GM18870 (cell line): Measurements from ENCODE around the gene KLHDC4.
"Not testable (repeated sequence)": the region's sequence is repeated elsewhere in the genome, so short reads cannot be mapped to it uniquely, and the experiment has no call there.

Experiments used
- ATAC-seq: cut with Tn5 transposase; IDR thresholded peaks from one replicate; pipeline ENCODE4 v1.9.1; 2021; ENCODE audit warnings: moderate library complexity; ENCODE audit not compliant: unreplicated experiment

The KLHDC4 gene

GRCh38 chr16:87788730-87789436, 23.1 kb upstream of the KLHDC4 start:
- ATAC-seq, result not testable (repeated sequence)

GRCh38 chr16:87787451-87788091, 21.8 kb upstream of the KLHDC4 start:
- ATAC-seq, result not testable (repeated sequence)

GRCh38 chr16:87784812-87785211, 19.0 kb upstream of the KLHDC4 start:
- no peak for ATAC-seq

- ATAC-seq, result no peak
These were observed 16.2 kb upstream of the KLHDC4 start for GRCh38 chr16:87782033-87782432.

GRCh38 chr16:87780385-87780989, 14.7 kb upstream of the KLHDC4 start:
- no peak for ATAC-seq

GRCh38 chr16:87778830-87779579, 13.2 kb upstream of the KLHDC4 start:
- ATAC-seq, result peak; percentile 36

GRCh38 chr16:87778476-87778829, 12.7 kb upstream of the KLHDC4 start:
- ATAC-seq, result no peak

GRCh38 chr16:87773836-87774235, 8.1 kb upstream of the KLHDC4 start:
- not testable (repeated sequence) for ATAC-seq

GRCh38 chr16:87767456-87767855, 1.7 kb upstream of the KLHDC4 start:
- not testable (repeated sequence) for ATAC-seq

- no peak for ATAC-seq
These were observed 655 bp upstream of the KLHDC4 start for GRCh38 chr16:87766485-87766797.

GRCh38 chr16:87765473-87765775, 362 bp downstream of the KLHDC4 start:
- ATAC-seq, result no peak

GRCh38 chr16:87764600-87765472, 950 bp downstream of the KLHDC4 start:
- ATAC-seq, result no peak

GRCh38 chr16:87762620-87763019, 3.2 kb downstream of the KLHDC4 start:
- no peak for ATAC-seq

GRCh38 chr16:87762071-87762571, 3.7 kb downstream of the KLHDC4 start:
- ATAC-seq, result no peak

GRCh38 chr16:87761060-87761459, 4.7 kb downstream of the KLHDC4 start:
- ATAC-seq, result no peak

GRCh38 chr16:87757841-87758426, 7.9 kb downstream of the KLHDC4 start:
- no peak for ATAC-seq

GRCh38 chr16:87754535-87754934, 11.3 kb downstream of the KLHDC4 start:
- ATAC-seq, result no peak

- ATAC-seq, result no peak
These were observed 18.0 kb downstream of the KLHDC4 start for GRCh38 chr16:87747626-87748414.

- no peak for ATAC-seq
These were observed 19.6 kb downstream of the KLHDC4 start for GRCh38 chr16:87746178-87746577.
